C4-2B (cell line): Measurements from ENCODE around the gene CNKSR2.
"Not testable (repeated sequence)": the region's sequence is repeated elsewhere in the genome, so short reads cannot be mapped to it uniquely, and the experiment has no call there.

Experiments
- H3K27ac ChIP-seq: fragments of 450-650 bp; 2 replicates; pipeline ENCODE4 v1.5.1; 2017
- ZFX ChIP-seq: fragments of 450-650 bp; IDR thresholded peaks from 2 replicates; pipeline ENCODE4 v1.6.1; 2017
- TF ChIP-seq, protein P1 (sequence below): fragments of 450-650 bp; conservative IDR thresholded peaks from 2 replicates; pipeline ENCODE4 v1.5.1; 2017; ENCODE audit warnings: mild to moderate bottlenecking

CNKSR2 gene

GRCh38 chrX:21528076-21528475 lies 153.9 kb downstream of the CNKSR2 start:
- TF ChIP-seq ZFX = no peak
- TF ChIP-seq, protein P1, sequence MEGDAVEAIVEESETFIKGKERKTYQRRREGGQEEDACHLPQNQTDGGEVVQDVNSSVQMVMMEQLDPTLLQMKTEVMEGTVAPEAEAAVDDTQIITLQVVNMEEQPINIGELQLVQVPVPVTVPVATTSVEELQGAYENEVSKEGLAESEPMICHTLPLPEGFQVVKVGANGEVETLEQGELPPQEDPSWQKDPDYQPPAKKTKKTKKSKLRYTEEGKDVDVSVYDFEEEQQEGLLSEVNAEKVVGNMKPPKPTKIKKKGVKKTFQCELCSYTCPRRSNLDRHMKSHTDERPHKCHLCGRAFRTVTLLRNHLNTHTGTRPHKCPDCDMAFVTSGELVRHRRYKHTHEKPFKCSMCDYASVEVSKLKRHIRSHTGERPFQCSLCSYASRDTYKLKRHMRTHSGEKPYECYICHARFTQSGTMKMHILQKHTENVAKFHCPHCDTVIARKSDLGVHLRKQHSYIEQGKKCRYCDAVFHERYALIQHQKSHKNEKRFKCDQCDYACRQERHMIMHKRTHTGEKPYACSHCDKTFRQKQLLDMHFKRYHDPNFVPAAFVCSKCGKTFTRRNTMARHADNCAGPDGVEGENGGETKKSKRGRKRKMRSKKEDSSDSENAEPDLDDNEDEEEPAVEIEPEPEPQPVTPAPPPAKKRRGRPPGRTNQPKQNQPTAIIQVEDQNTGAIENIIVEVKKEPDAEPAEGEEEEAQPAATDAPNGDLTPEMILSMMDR = no peak
- H3K27ac ChIP-seq = no peak overlapping the region

GRCh38 chrX:21529771-21530170 lies 155.6 kb downstream of the CNKSR2 start:
- TF ChIP-seq, protein P1 = no peak
- TF ChIP-seq ZFX = no peak
- H3K27ac ChIP-seq = no peak overlapping the region

DNA sequence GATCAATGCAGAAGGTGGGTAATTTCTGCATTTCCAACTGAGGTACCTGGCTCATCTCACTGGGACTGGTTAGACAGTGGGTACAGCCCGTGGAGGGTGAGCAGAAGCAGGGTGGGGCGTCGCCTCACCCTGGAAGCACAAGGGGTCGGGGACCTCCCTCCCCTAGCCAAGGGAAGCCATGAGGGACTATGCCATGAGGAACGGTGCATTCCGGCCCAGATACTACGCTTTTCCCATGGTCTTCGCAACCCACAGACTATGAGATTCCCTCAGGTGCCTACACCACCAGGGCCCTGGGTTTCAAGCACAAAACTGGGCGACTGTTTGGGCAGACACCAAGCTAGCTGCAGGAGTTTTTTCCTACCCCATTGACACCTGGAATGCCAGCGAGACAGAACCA lies 170.4 kb downstream of the CNKSR2 start:
- not testable (repeated sequence) for H3K27ac ChIP-seq

DNA sequence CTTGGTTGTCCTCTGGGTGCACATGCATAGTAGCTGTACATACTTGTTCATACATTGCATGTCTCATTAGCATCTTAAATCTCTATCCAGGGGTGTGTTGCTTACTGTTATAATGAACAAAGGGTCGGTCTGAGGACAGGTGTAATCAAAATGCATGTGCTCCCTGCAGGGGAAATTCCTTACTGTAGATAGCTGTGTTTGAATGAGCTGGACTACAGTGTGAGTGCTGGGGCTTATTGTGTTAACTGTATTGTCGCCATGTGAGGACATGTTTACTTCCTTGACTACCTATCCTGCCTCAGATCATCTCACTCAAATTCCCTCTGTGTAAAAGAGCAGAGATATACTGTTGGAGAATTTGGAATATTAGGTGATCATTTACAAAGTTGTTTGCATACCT lies 185.2 kb downstream of the CNKSR2 start:
- no peak overlapping the region for H3K27ac ChIP-seq
- TF ChIP-seq, protein P1 = no peak
- TF ChIP-seq ZFX = no peak

- no peak overlapping the region for H3K27ac ChIP-seq
- no peak for TF ChIP-seq ZFX
- TF ChIP-seq, protein P1 = no peak
These were observed 190.8 kb downstream of the CNKSR2 start for GRCh38 chrX:21565025-21565424.

GRCh38 chrX:21574793-21575192 lies 200.6 kb downstream of the CNKSR2 start:
- TF ChIP-seq, protein P1 = no peak
- no peak for TF ChIP-seq ZFX
- no peak overlapping the region for H3K27ac ChIP-seq

DNA sequence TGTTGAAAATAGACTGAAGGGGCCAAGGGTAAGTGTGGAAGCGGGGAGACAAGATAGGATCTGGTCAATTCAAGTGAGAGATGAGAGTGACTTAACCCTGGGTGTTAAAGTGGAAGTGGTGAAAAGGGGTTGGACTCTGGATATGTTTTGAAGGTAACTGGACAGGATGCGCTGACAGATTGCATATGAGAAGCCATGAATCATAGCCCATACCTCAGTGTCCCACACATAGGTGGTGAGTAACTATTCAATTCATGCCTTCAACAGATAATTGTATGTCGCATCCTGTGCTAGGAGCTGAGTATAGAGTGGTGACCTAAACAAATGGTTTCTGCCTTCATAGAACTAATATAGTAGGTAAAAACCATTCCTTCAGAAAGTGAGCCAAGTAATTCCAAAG lies 207.3 kb downstream of the CNKSR2 start:
- H3K27ac ChIP-seq = no peak overlapping the region
- TF ChIP-seq, protein P1 = no peak
- no peak for TF ChIP-seq ZFX

- TF ChIP-seq, protein P1 = no peak
- no peak for TF ChIP-seq ZFX
- no peak overlapping the region for H3K27ac ChIP-seq
These were observed 211.8 kb downstream of the CNKSR2 start for GRCh38 chrX:21586001-21586400.
